T-cell (primary cell): ENCODE measurements around the gene ATP6V0D1. TPM values are rescaled to one million over a fixed set of nuclear protein-coding genes. Genes with fewer than 3 reads are reported as not detected.
"Not testable (repeated sequence)": the region's sequence is repeated elsewhere in the genome, so short reads cannot be mapped to it uniquely, and the experiment has no call there.

Experiments used
- ATAC-seq, 4 experiments: fragments of 200-7000 bp in 3 of 4; fragments of 150-1000 bp in 1 of 4; cut with Tn5 transposase; replicated peaks in 1 of 4; 1 replicate in 3 of 4; 2 replicates in 1 of 4; pipeline ENCODE4 v1.10.0; 2021; ENCODE audit warnings: moderate library complexity in 3 of 4, mild to moderate bottlenecking in 2 of 4, moderate number of reproducible peaks in 1 of 4
- CTCF ChIA-PET, 2 donors: fragments of 300-600 bp; sonication (Branson Sonifier 250); formaldehyde crosslinking; loops; one replicate each; lab custom pipeline; 2022; ENCODE audit warnings: antibody characterized with exemption in 2 of 2; lab: Charles Lee
- POLR2A ChIA-PET, 2 donors: fragments of 300-600 bp; sonication (Branson Sonifier 250); formaldehyde crosslinking; loops; one replicate each; lab custom pipeline; 2022; ENCODE audit warnings: antibody characterized with exemption in 2 of 2; lab: Charles Lee
- DNase-seq, 35 experiments: peaks; one replicate each; pipeline versions ENCODE4 v3.0.0 to v3.0.0-alpha.2; 2013 to 2023
- H3K27ac ChIP-seq: one replicate; pipeline ENCODE4 v1.5.1; 2013; ENCODE audit warnings: low read length
- H3K27me3 ChIP-seq, 2 experiments: replicated peaks in 1 of 2; 1 replicate in 1 of 2; 2 replicates in 1 of 2; pipeline versions ENCODE4 v1.6.1 to v1.7.0; 2013; ENCODE audit warnings: low read length in 1 of 2, mixed read lengths in 1 of 2; ENCODE audit not compliant: control insufficient read depth in 2 of 2, insufficient read depth in 2 of 2; ENCODE audit errors: extremely low read depth in 1 of 2
- H3K36me3 ChIP-seq, 2 donors: 1 replicate in 1 of 2; 2 replicates in 1 of 2; pipeline versions ENCODE4 v1.6.1 to v1.7.0; 2013; ENCODE audit warnings: low read length in 1 of 2; ENCODE audit not compliant: control insufficient read depth in 2 of 2, insufficient read depth in 1 of 2; ENCODE audit errors: extremely low read depth in 1 of 2
- H3K4me1 ChIP-seq, 2 experiments: 1 replicate in 1 of 2; 2 replicates in 1 of 2; pipeline versions ENCODE4 v1.6.1 to v1.7.0; 2013; ENCODE audit warnings: low read length in 2 of 2, mixed read lengths in 1 of 2; ENCODE audit not compliant: insufficient read depth in 2 of 2, control insufficient read depth in 1 of 2; ENCODE audit errors: extremely low read depth in 1 of 2
- H3K4me3 ChIP-seq, 2 donors: 1 replicate in 1 of 2; 2 replicates in 1 of 2; pipeline versions ENCODE4 v1.5.1 to v1.7.0; 2013; ENCODE audit warnings: mild to moderate bottlenecking in 2 of 2, low read length in 1 of 2, moderate library complexity in 1 of 2; ENCODE audit not compliant: control insufficient read depth in 1 of 2; ENCODE audit errors: extremely low read depth in 1 of 2
- H3K9me3 ChIP-seq: 2 replicates; pipeline ENCODE4 v1.7.0; 2013
- H3K27ac Mint-ChIP-seq, 2 donors: one replicate each; pipeline ENCODE4 v1.8.0; 2020 to 2021; ENCODE audit warnings: mild to moderate bottlenecking in 2 of 2, mixed read lengths in 2 of 2
- H3K27me3 Mint-ChIP-seq, 2 donors: one replicate each; pipeline ENCODE4 v1.8.0; 2021 to 2022; ENCODE audit warnings: mixed read lengths in 2 of 2
- H3K36me3 Mint-ChIP-seq: one replicate; pipeline ENCODE4 v1.8.0; 2021; ENCODE audit warnings: mixed read lengths
- H3K4me1 Mint-ChIP-seq, 3 donors: one replicate each; pipeline ENCODE4 v1.8.0; 2020 to 2022; ENCODE audit warnings: mixed read lengths in 3 of 3, mild to moderate bottlenecking in 1 of 3
- H3K4me3 Mint-ChIP-seq, 3 donors: one replicate each; pipeline ENCODE4 v1.8.0; 2020 to 2022; ENCODE audit warnings: mild to moderate bottlenecking in 3 of 3, mixed read lengths in 3 of 3, moderate library complexity in 3 of 3
- H3K9me3 Mint-ChIP-seq, 3 donors: one replicate each; pipeline ENCODE4 v1.8.0; 2020 to 2022; ENCODE audit warnings: mixed read lengths in 3 of 3
- WGBS: methylation state at CpG from one replicate; pipeline ENCODE4 v1.1.5; 2013; ENCODE audit warnings: missing lambda C conversion rate; ENCODE audit not compliant: insufficient coverage; 5-methylcytosine and 5-hydroxymethylcytosine counted together
- total RNA-seq, 35 experiments: library from RNA in 6 of 35; stranded (reverse) in 6 of 35; fragments of 120-200 nt in 1 of 35; gene quantifications; one replicate each; pipeline versions ENCODE4 v1.2.1 to v1.2.4 and lab custom pipeline; 2013 to 2026

ATP6V0D1 gene
- total RNA-seq, 5 donors from 2014 or later (not counting 1 experiment from before 2014, with no cell fraction given), result 41.5 to 49.6 (median 45.8) TPM

GRCh38 chr16:67517661-67518423 lies 36.9 kb upstream of the ATP6V0D1 start:
- H3K4me3 Mint-ChIP-seq, result peak overlapping the region in 1 of 3 donors; percentile 36
- no peak for DNase-seq
- Histone ChIP-seq H3K9me3 (no peaks in the 10 kb centered on the region), H3K36me3 (no peaks in the 10 kb centered on the region), H3K4me3 (no peak overlapping the region), H3K27ac (no peak overlapping the region), H3K4me1 (peaks cover 0 to 48% of the 10 kb centered on the region in 2 experiments), H3K27me3 (no peaks in the 10 kb centered on the region)
- no peak overlapping the region for H3K27ac Mint-ChIP-seq
- ChIA-PET POLR2A (no interaction called here), CTCF (interaction anchor here (0.6 to 1.1 kb wide), 5 partner anchors 21 to 142 kb away, joined by 3 read pairs; partner anchors contain the start of genes ACD (in 1 of the 2) and ATP6V0D1 (in 1 of the 2))
- no peaks in the 10 kb centered on the region for H3K36me3 Mint-ChIP-seq
- H3K9me3 Mint-ChIP-seq, result no peaks in the 10 kb centered on the region
- no peak for ATAC-seq
- H3K27me3 Mint-ChIP-seq, result no peaks in the 10 kb centered on the region
- peaks cover 22 to 44% (median 42%) of the 10 kb centered on the region in 3 donors for H3K4me1 Mint-ChIP-seq
- 83% methylated on average over 6 of the region's 11 CpGs for WGBS

- H3K27ac Mint-ChIP-seq, result no peak overlapping the region
- H3K9me3 Mint-ChIP-seq, result no peaks in the 10 kb centered on the region
- H3K27me3 ChIP-seq, result no peaks in the 10 kb centered on the region
- no peak overlapping the region for H3K27ac ChIP-seq
- no peak for ATAC-seq
- ChIA-PET CTCF (interaction anchor here (0.6 to 1.5 kb wide), 9 partner anchors 11 to 375 kb away, joined by 3 to 5 read pairs (median 3); partner anchors contain the start of genes ACD (in 1 of the 2) and ATP6V0D1 (in 1 of the 2)), POLR2A (interaction anchor here in 1 of 2 donors (0.6 kb wide), 1 partner anchor 1918 kb away, joined by 3 read pairs; no protein-coding TSS in a partner anchor)
- no peak overlapping the region for H3K4me3 Mint-ChIP-seq
- no peaks in the 10 kb centered on the region for H3K36me3 Mint-ChIP-seq
- no peak for DNase-seq
- H3K27me3 Mint-ChIP-seq, result no peaks in the 10 kb centered on the region
- no peak overlapping the region for H3K4me3 ChIP-seq
- H3K4me1 Mint-ChIP-seq, result peaks cover 19 to 43% (median 40%) of the 10 kb centered on the region in 3 donors
- peaks cover 0 to 48% of the 10 kb centered on the region in 2 experiments for H3K4me1 ChIP-seq
- no CpG with 5 or more reads among the region's 3 CpGs for WGBS
- H3K9me3 ChIP-seq, result no peaks in the 10 kb centered on the region
- H3K36me3 ChIP-seq, result no peaks in the 10 kb centered on the region
These were observed 36.1 kb upstream of the ATP6V0D1 start for GRCh38 chr16:67517155-67517445.

GRCh38 chr16:67516296-67517154 lies 35.6 kb upstream of the ATP6V0D1 start:
- Histone ChIP-seq H3K9me3 (no peaks in the 10 kb centered on the region), H3K27ac (no peak overlapping the region), H3K4me3 (no peak overlapping the region), H3K4me1 (peaks cover 0 to 44% of the 10 kb centered on the region in 2 experiments), H3K36me3 (no peaks in the 10 kb centered on the region), H3K27me3 (no peaks in the 10 kb centered on the region)
- peaks cover 17 to 40% (median 39%) of the 10 kb centered on the region in 3 donors for H3K4me1 Mint-ChIP-seq
- H3K9me3 Mint-ChIP-seq, result no peaks in the 10 kb centered on the region
- ChIA-PET POLR2A (interaction anchor here in 1 of 2 donors (0.6 kb wide), 1 partner anchor 1919 kb away, joined by 3 read pairs; no protein-coding TSS in a partner anchor), CTCF (interaction anchor here (0.6 to 1.9 kb wide), 12 partner anchors 10 to 376 kb away, joined by 3 to 5 read pairs (median 3); partner anchors contain the start of genes ACD (in 1 of the 2), AGRP (in 1 of the 2) and ATP6V0D1 (in 1 of the 2))
- H3K36me3 Mint-ChIP-seq, result no peaks in the 10 kb centered on the region
- ATAC-seq, result no peak
- H3K27me3 Mint-ChIP-seq, result no peaks in the 10 kb centered on the region
- no peak overlapping the region for H3K4me3 Mint-ChIP-seq
- DNase-seq, result no peak
- peak overlapping the region in 1 of 2 donors; percentile 23 for H3K27ac Mint-ChIP-seq
- WGBS, result 100% methylated on average over 7 of the region's 12 CpGs

GRCh38 chr16:67514382-67514828 lies 33.4 kb upstream of the ATP6V0D1 start:
- Histone ChIP-seq H3K27me3 (no peaks in the 10 kb centered on the region), H3K27ac (no peak overlapping the region), H3K9me3 (no peaks in the 10 kb centered on the region), H3K4me3 (no peak overlapping the region), H3K4me1 (peaks cover 0 to 36% of the 10 kb centered on the region in 2 experiments), H3K36me3 (no peaks in the 10 kb centered on the region)
- Mint-ChIP-seq H3K9me3 (no peaks in the 10 kb centered on the region), H3K27me3 (no peaks in the 10 kb centered on the region), H3K36me3 (no peaks in the 10 kb centered on the region), H3K4me3 (no peak overlapping the region), H3K27ac (peak overlapping the region in 1 of 2 donors; percentile 52), H3K4me1 (peaks cover 15 to 34% (median 27%) of the 10 kb centered on the region in 3 donors)
- ChIA-PET CTCF (interaction anchor here (0.6 to 2.0 kb wide), 15 partner anchors 17 to 305 kb away, joined by 3 to 21 read pairs (median 4); partner anchors contain the start of gene ATP6V0D1 (in 1 of the 2)), POLR2A (interaction anchor here in 1 of 2 donors (0.6 to 1.2 kb wide), 2 partner anchors 33 to 66 kb away, joined by 3 to 5 read pairs; no protein-coding TSS in a partner anchor)
- DNase-seq (peak; percentile 57 to 92 (median 77)), ATAC-seq (peak; percentile 76 to 88 (median 79))
- WGBS, result 0% methylated on average over 6 of the region's 8 CpGs

- not testable (repeated sequence) for H3K27me3 ChIP-seq, H3K9me3 ChIP-seq, H3K4me3 ChIP-seq, DNase-seq, H3K27ac ChIP-seq, H3K27ac Mint-ChIP-seq, H3K9me3 Mint-ChIP-seq, H3K36me3 ChIP-seq, H3K4me3 Mint-ChIP-seq, H3K27me3 Mint-ChIP-seq, H3K36me3 Mint-ChIP-seq
- H3K4me1 ChIP-seq, result peaks cover 0 to 36% of the 10 kb centered on the region in 2 experiments
- ATAC-seq, result peak in 1 of 4 experiments; percentile 13
- CTCF ChIA-PET, result interaction anchor here (0.5 to 2.0 kb wide), 16 partner anchors 17 to 306 kb away, joined by 3 to 21 read pairs (median 4); partner anchors contain the start of gene ATP6V0D1 (in 1 of the 2)
- WGBS, result no CpG with 5 or more reads among the region's 1 CpG
- H3K4me1 Mint-ChIP-seq, result peaks cover 18 to 34% (median 27%) of the 10 kb centered on the region in 3 donors
- POLR2A ChIA-PET, result interaction anchor here in 1 of 2 donors (0.6 to 1.2 kb wide), 2 partner anchors 32 to 66 kb away, joined by 3 to 5 read pairs; no protein-coding TSS in a partner anchor
These were observed 32.9 kb upstream of the ATP6V0D1 start for GRCh38 chr16:67513892-67514291.
